K562 (cell line): ENCODE measurements around the gene SOWAHD. TPM values are rescaled to one million over a fixed set of nuclear protein-coding genes. Genes with fewer than 3 reads are reported as not detected.

Experiments
- DPF2 ChIP-seq: fragments of 450-650 bp; IDR thresholded peaks from 2 replicates; pipeline ENCODE4 v1.6.1; 2016
- EHMT2 ChIP-seq: fragments of 450-650 bp; IDR thresholded peaks from 2 replicates; pipeline ENCODE4 v1.6.1; 2018; ENCODE audit warnings: antibody characterized with exemption
- JUN ChIP-seq, 2 experiments: sonication (generic) in 1 of 2; formaldehyde crosslinking in 1 of 2; IDR thresholded peaks; 2 replicates each; pipeline versions ENCODE4 v1.6.1 to v1.8.0; 2012 to 2022; ENCODE audit warnings: borderline replicate concordance in 2 of 2, mild to moderate bottlenecking in 2 of 2, improper control_type of control experiment in 1 of 2, low read depth in 1 of 2, low read length in 1 of 2, missing genetic modification reagents in 1 of 2
- NR4A1 ChIP-seq, 2 experiments: fragments of 250-450 bp in 1 of 2; fragments of 450-650 bp in 1 of 2; sonication (Bioruptor Pico) in 1 of 2; IDR thresholded peaks; 2 replicates each; pipeline versions ENCODE4 v1.4.0 to v1.6.1; 2016 to 2020; ENCODE audit warnings: mild to moderate bottlenecking in 2 of 2, missing compliant biosample characterization in 1 of 2, missing genetic modification characterization in 1 of 2, moderate library complexity in 1 of 2
- ZBTB40 ChIP-seq, 2 experiments: fragments of 450-650 bp in 1 of 2; sonication (generic) in 1 of 2; formaldehyde crosslinking in 1 of 2; IDR thresholded peaks; 2 replicates each; pipeline versions ENCODE4 v1.7.1 to v1.9.0; 2016 to 2022; ENCODE audit warnings: inconsistent platforms in 1 of 2, mild to moderate bottlenecking in 1 of 2, missing genetic modification reagents in 1 of 2
- ZNF766 ChIP-seq: fragments of 200-800 bp; sonication (Bioruptor generic); conservative IDR thresholded peaks from 2 replicates; pipeline ENCODE4 v1.6.1; 2016; ENCODE audit warnings: missing genetic modification characterization, missing compliant biosample characterization
- polyA plus RNA-seq, 8 experiments: library from polyadenylated mRNA; depleted of rRNA in 4 of 8; stranded (reverse) in 5 of 8; unstranded in 3 of 8; fragments of >200 nt; fragmentation: Nextera tagmentation in 2 of 8; fragmentation: Illumina TruSeq in 1 of 8; extraction: Ambion mirVana in 2 of 8; extraction: Trizol in 1 of 8; gene quantifications; 2 replicates each; pipeline versions ENCODE4 v1.2.1 to v1.2.3, GENCODE V29; 2011 to 2014; ENCODE audit warnings: inconsistent platforms in 1 of 8, missing spikeins in 1 of 8
- total RNA-seq, 7 experiments: library from RNA; depleted of rRNA in 6 of 7; stranded (reverse); fragments of >200 nt in 6 of 7; fragmentation: Illumina TruSeq in 2 of 7; extraction: Trizol in 2 of 7; gene quantifications; 2 replicates each; pipeline versions ENCODE4 v1.2.1 to v1.2.3, GENCODE V29; 2011 to 2021; ENCODE audit warnings: low replicate concordance in 1 of 7

Gene SOWAHD
- total and polyA plus RNA-seq, 9 of the 15 experiments (the other 6 are each of a cell fraction or from before 2014, with no cell fraction given), result 0.13 to 0.29 TPM; not detected in 7

DNA sequence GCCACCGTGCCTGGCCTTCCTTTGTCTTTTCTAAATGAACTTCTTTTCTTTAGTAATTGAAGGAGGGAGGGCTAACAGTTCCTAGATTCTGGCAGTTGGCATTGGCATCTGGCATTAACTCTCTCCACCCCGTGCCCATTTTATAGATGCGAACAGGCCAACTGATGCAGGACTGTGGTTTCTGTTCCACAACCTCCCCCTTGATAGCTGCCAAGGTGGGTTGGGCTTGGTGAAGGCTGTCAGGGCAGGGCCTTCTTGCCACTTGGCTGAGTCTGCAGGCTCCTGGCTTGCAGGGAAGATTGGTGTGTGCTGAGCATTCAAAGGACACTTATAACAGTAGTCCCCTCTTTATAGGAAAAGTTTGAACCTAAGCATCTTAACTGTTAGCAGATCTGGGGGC lies 4.3 kb downstream of the SOWAHD start (continued):
- TF ChIP-seq ZBTB40 (IDR thresholded peaks at IDR 0.05) (no peak), ZBTB40 (CRISPR knock-in tag; IDR thresholded peaks at IDR 0.05) (no peak), NR4A1 (CRISPR knock-in tag; IDR thresholded peaks at IDR 0.05) (no peak), NR4A1 (tag; IDR thresholded peaks at IDR 0.05) (no peak), DPF2 (no peak), JUN (IDR thresholded peaks at IDR 0.05; ENCODE audit: borderline replicate concordance, low read depth, low read length) (no peak), JUN (CRISPR knock-in tag; IDR thresholded peaks at IDR 0.05; ENCODE audit: borderline replicate concordance) (no peak), ZNF766 (CRISPR knock-in tag) (no peak), EHMT2 (no peak)
